Stimulated activated CD4-positive, alpha-beta T cell treated with anti-CD3 and anti-CD28 coated beads, Interleukin-12 subunit alpha, Interleukin-12 subunit beta, amount 100 ng/mL, for 48 hours (primary cell): Measurements from ENCODE around the gene DNASE1L1.
A peak's percentile ranks its signal among the peaks of the same experiment; 100 is the strongest.
"Not testable (repeated sequence)": the region's sequence is repeated elsewhere in the genome, so short reads cannot be mapped to it uniquely, and the experiment has no call there.

Experiments
- DNase-seq, 3 donors: peaks; one replicate each; pipeline ENCODE4 v3.0.0-alpha.2; 2020; ENCODE audit warnings: low read depth in 2 of 3, low spot score in 1 of 3

Gene DNASE1L1

GRCh38 chrX:154408659-154409221 is 314 bp downstream of the DNASE1L1 start:
- no peak for DNase-seq

GRCh38 chrX:154404625-154405192 is 4.3 kb downstream of the DNASE1L1 start:
- no peak for DNase-seq

GRCh38 chrX:154403858-154404257 is 5.2 kb downstream of the DNASE1L1 start:
- DNase-seq = no peak

GRCh38 chrX:154403192-154403591 is 5.9 kb downstream of the DNASE1L1 start:
- DNase-seq = no peak

- DNase-seq = no peak
These were observed 6.4 kb downstream of the DNASE1L1 start for GRCh38 chrX:154402622-154403127.

GRCh38 chrX:154401918-154402621 is 7.0 kb downstream of the DNASE1L1 start:
- DNase-seq = no peak

GRCh38 chrX:154401045-154401799 is 7.8 kb downstream of the DNASE1L1 start:
- DNase-seq = peak in 1 of 3 donors; percentile 13

- not testable (repeated sequence) for DNase-seq
These were observed 8.7 kb downstream of the DNASE1L1 start for GRCh38 chrX:154400369-154400817.

- no peak for DNase-seq
These were observed 9.3 kb downstream of the DNASE1L1 start for GRCh38 chrX:154399527-154400368.

GRCh38 chrX:154398668-154399526 is 10.2 kb downstream of the DNASE1L1 start:
- peak; percentile 71 to 76 (median 73) for DNase-seq

- DNase-seq = peak; percentile 71 to 90 (median 84)
These were observed 11.0 kb downstream of the DNASE1L1 start, which contains the start of gene RPL10 for GRCh38 chrX:154397888-154398667. Gene RPL10, plus strand, starts transcription at chrX:154398377. Its CDS starts 143 bp downstream, at chrX:154398520.

- DNase-seq = peak; percentile 30 to 64 (median 36)
These were observed 11.8 kb downstream of the DNASE1L1 start for GRCh38 chrX:154396973-154397887.

GRCh38 chrX:154396363-154396762 is 12.7 kb downstream of the DNASE1L1 start:
- not testable (repeated sequence) for DNase-seq

GRCh38 chrX:154389812-154390747 is 19.0 kb downstream of the DNASE1L1 start:
- not testable (repeated sequence) for DNase-seq

- DNase-seq = not testable (repeated sequence)
These were observed 20.4 kb downstream of the DNASE1L1 start for GRCh38 chrX:154388649-154389048.

GRCh38 chrX:154388094-154388493 is 21.0 kb downstream of the DNASE1L1 start:
- not testable (repeated sequence) for DNase-seq
